K562 (cell line): ENCODE results near the gene CLEC2D.

Experiments
- RBM22 ChIP-seq: fragments of 200-400 bp; formaldehyde crosslinking; IDR thresholded peaks from 2 replicates; pipeline ENCODE4 v1.6.1; 2018; ENCODE audit warnings: low read length, low read depth; ENCODE audit not compliant: poor library complexity, severe bottlenecking
- ZNF232 ChIP-seq: sonication (generic); formaldehyde crosslinking; IDR thresholded peaks from 2 replicates; pipeline ENCODE4 v1.8.0; 2022; ENCODE audit warnings: mild to moderate bottlenecking, missing genetic modification reagents

DNA sequence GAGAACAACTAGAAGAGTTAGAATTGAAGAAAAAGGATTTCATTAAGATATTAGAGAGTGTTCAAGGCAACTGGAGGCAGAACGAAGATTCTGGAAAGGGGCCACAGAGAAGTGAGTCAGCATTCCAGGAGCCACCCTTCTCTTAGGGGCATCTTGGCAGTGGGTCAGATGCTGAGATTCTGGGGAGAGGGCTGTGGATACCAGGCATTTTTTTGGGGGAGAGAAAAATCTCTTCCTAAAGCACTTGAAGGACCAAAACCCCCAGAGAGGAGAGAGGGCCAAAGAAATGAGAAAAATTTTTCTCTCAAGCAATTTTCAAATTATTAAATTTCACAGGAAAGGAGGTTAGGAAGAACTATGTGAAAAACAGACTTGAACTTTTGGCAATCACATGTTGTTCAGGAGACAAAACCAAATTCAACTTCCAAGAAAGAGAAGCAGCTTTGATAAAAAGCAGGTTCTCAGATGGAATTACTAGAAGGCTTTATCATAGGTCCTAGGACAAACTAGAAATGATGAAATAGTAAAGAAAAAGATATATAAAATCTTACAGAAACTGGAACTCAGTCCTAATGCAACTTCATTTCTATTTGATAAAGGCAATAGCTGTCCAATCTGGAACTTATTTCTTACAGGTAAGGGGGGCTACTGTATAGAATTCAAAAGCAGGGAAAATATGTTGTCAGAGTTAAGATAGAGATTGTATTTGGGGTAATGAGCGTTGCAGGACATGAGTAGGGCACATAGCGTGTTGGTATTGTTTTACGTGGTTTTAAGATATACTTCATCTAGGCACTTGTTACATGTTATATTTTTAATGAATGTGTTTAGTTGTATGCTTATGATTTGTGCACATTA, 1.1 kb upstream of the CLEC2D start:
- TF ChIP-seq RBM22 (no peak), ZNF232 (no peak)
